DND-41 (cell line): ENCODE results near the gene PRR30.
"Not testable (repeated sequence)": the region's sequence is repeated elsewhere in the genome, so short reads cannot be mapped to it uniquely, and the experiment has no call there.

Source experiments
- ATAC-seq: fragments of 200-7000 bp; cut with Tn5 transposase; 3 replicates; pipeline ENCODE4 v1.9.1; 2021; ENCODE audit warnings: low read depth; ENCODE audit not compliant: insufficient read depth
- DNase-seq: peaks from one replicate; pipeline ENCODE4 v3.0.0-alpha.2; 2020
- H2AFZ ChIP-seq: 2 replicates; pipeline ENCODE4 v1.6.0; 2012; ENCODE audit warnings: low read depth, low read length
- H3K27ac ChIP-seq: 2 replicates; pipeline ENCODE4 v1.5.1; 2012; ENCODE audit warnings: low read length, inconsistent platforms
- H3K27me3 ChIP-seq: fragments of 200-600 bp; sonication (generic); 2 replicates; pipeline ENCODE4 v1.6.0; 2012; ENCODE audit warnings: low read length, mild to moderate bottlenecking, inconsistent platforms; ENCODE audit not compliant: insufficient read depth, poor library complexity
- H3K36me3 ChIP-seq: 2 replicates; pipeline ENCODE4 v1.5.1; 2012; ENCODE audit warnings: low read length, inconsistent platforms; ENCODE audit not compliant: insufficient read depth
- H3K4me1 ChIP-seq: 2 replicates; pipeline ENCODE4 v1.5.1; 2012; ENCODE audit warnings: mild to moderate bottlenecking, low read length; ENCODE audit not compliant: insufficient read depth
- H3K4me2 ChIP-seq: 2 replicates; pipeline ENCODE4 v1.6.0; 2012; ENCODE audit warnings: mild to moderate bottlenecking, moderate library complexity, low read length, inconsistent platforms; ENCODE audit not compliant: insufficient read depth
- H3K4me3 ChIP-seq, 2 experiments: fragments of 200-600 bp in 1 of 2; shearing (Covaris generic) in 1 of 2; 2 replicates each; pipeline ENCODE4 v1.5.1; 2012 to 2016; ENCODE audit warnings: inconsistent platforms in 2 of 2, low read length in 2 of 2, mild to moderate bottlenecking in 2 of 2, low read depth in 1 of 2, moderate library complexity in 1 of 2
- H3K79me2 ChIP-seq: 2 replicates; pipeline ENCODE4 v1.6.0; 2012; ENCODE audit warnings: low read length, inconsistent platforms; ENCODE audit not compliant: insufficient read depth
- H3K9ac ChIP-seq: 2 replicates; pipeline ENCODE4 v1.6.0; 2012; ENCODE audit warnings: low read depth, mild to moderate bottlenecking, inconsistent platforms, low read length, moderate library complexity
- H3K9me3 ChIP-seq: 2 replicates; pipeline ENCODE4 v1.5.1; 2012; ENCODE audit warnings: low read length, moderate library complexity, mild to moderate bottlenecking, inconsistent platforms; ENCODE audit not compliant: insufficient read depth, severe bottlenecking
- H4K20me1 ChIP-seq: 2 replicates; pipeline ENCODE4 v1.6.0; 2012; ENCODE audit warnings: low read length; ENCODE audit not compliant: insufficient read depth
- CTCF ChIP-seq: IDR thresholded peaks from 2 replicates; pipeline ENCODE4 v1.5.1; 2012; ENCODE audit warnings: borderline replicate concordance, low read length, moderate library complexity, mild to moderate bottlenecking; ENCODE audit not compliant: poor library complexity, severe bottlenecking; ENCODE audit errors: extremely low read depth
- EZH2 ChIP-seq: IDR thresholded peaks from 3 replicates; pipeline ENCODE4 v1.6.1; 2012; ENCODE audit warnings: borderline replicate concordance, low read depth, mild to moderate bottlenecking, moderate library complexity, low read length, inconsistent platforms; ENCODE audit not compliant: severe bottlenecking

Gene PRR30

GRCh38 chr2:27117995-27118524, 21.1 kb downstream of the PRR30 start:
- H3K4me1 ChIP-seq, result no peaks in the 10 kb centered on the region
- no peak overlapping the region for H3K4me3 ChIP-seq
- DNase-seq, result no peak
- H3K4me2 ChIP-seq, result no peak overlapping the region
- no peaks in the 10 kb centered on the region for H3K36me3 ChIP-seq
- H3K79me2 ChIP-seq, result no peaks in the 10 kb centered on the region
- ATAC-seq, result no peak
- H4K20me1 ChIP-seq, result no peaks in the 10 kb centered on the region
- no peak overlapping the region for H3K9ac ChIP-seq
- H3K9me3 ChIP-seq, result no peaks in the 10 kb centered on the region
- H3K27ac ChIP-seq, result no peak overlapping the region
- H2AFZ ChIP-seq, result no peak overlapping the region
- H3K27me3 ChIP-seq, result peaks cover 5% of the 10 kb centered on the region
- TF ChIP-seq CTCF, result no peak
- TF ChIP-seq EZH2, result no peak

- Histone ChIP-seq H3K9me3 (no peaks in the 10 kb centered on the region), H3K27me3 (no peaks in the 10 kb centered on the region), H3K9ac (no peak overlapping the region), H3K4me3 (no peak overlapping the region), H3K4me2 (no peak overlapping the region), H2AFZ (no peak overlapping the region), H3K36me3 (no peaks in the 10 kb centered on the region), H3K79me2 (no peaks in the 10 kb centered on the region), H3K27ac (no peak overlapping the region), H4K20me1 (no peaks in the 10 kb centered on the region), H3K4me1 (peaks cover 12% of the 10 kb centered on the region)
- TF ChIP-seq EZH2 (no peak), CTCF (no peak)
- DNase-seq, result no peak
- ATAC-seq, result no peak
These were observed 23.7 kb downstream of the PRR30 start for GRCh38 chr2:27115519-27115918.

- not testable (repeated sequence) for H3K9me3 ChIP-seq, H3K27ac ChIP-seq, H3K27me3 ChIP-seq, DNase-seq, H4K20me1 ChIP-seq, H3K9ac ChIP-seq, ATAC-seq, H3K36me3 ChIP-seq, H3K79me2 ChIP-seq
- Histone ChIP-seq H3K4me2 (peak overlapping the region; percentile 69; the same call in 1 of the 2 replicates), H3K4me3 (peak overlapping the region in 1 of 2 experiments; percentile 54; a peak in 1 of 4 replicates), H3K4me1 (peaks cover 20% of the 10 kb centered on the region), H2AFZ (peak overlapping the region; percentile 24; the same call in 1 of the 2 replicates)
These were observed 27.7 kb downstream of the PRR30 start for GRCh38 chr2:27111392-27112078.

GRCh38 chr2:27110603-27111352, 28.4 kb downstream of the PRR30 start:
- peak; percentile 75 for ATAC-seq
- Histone ChIP-seq H3K27ac (peak overlapping the region; percentile 64), H2AFZ (peak overlapping the region; percentile 75), H3K4me2 (peak overlapping the region; percentile 69), H3K4me3 (peak overlapping the region in 1 of 2 experiments; percentile 54; a peak in 2 of 4 replicates), H3K9ac (peak overlapping the region; percentile 39), H3K4me1 (peaks cover 20% of the 10 kb centered on the region)
- not testable (repeated sequence) for H3K36me3 ChIP-seq, H3K79me2 ChIP-seq, H3K9me3 ChIP-seq, H4K20me1 ChIP-seq, H3K27me3 ChIP-seq
- peak; percentile 72 for DNase-seq
